ENCODE results near the gene TLE4. TPM values are rescaled to one million over a fixed set of nuclear protein-coding genes. Genes with fewer than 3 reads are reported as not detected.

TLE4 gene
- polyA plus RNA-seq, 3 donors, result 21.0 to 107 (median 21.7) TPM

- intact Hi-C loops (cut with micrococcal nuclease), result no loop called here
- peaks cover 0 to 3% (median 0%) of the 10 kb centered on the region in 3 donors for H3K27me3 Mint-ChIP-seq (ENCODE audit: low read depth in 3 of 3)
- Histone ChIP-seq H3K9ac (ENCODE audit: insufficient read depth, low read length, poor library complexity, severe bottlenecking) (no peak overlapping the region), H3K4me3 (replicated peaks in 1 of 3; ENCODE audit: low read depth in 2 of 3, low read length in 3 of 3) (no peak overlapping the region), H2AFZ (ENCODE audit: insufficient read depth, low read depth, low read length, poor library complexity, severe bottlenecking) (no peak overlapping the region), H3K36me3 (replicated peaks in 1 of 2; ENCODE audit: control insufficient read depth in 1 of 2, insufficient read depth in 2 of 2, low read length in 2 of 2) (no peaks in the 10 kb centered on the region), H3K27me3 (ENCODE audit: control insufficient read depth in 2 of 2, insufficient read depth in 2 of 2, low read length in 2 of 2) (no peaks in the 10 kb centered on the region), H4K20me1 (ENCODE audit: insufficient read depth, low read length) (no peaks in the 10 kb centered on the region), H3K4me2 (replicated peaks; ENCODE audit: extremely low read depth, low read length, poor library complexity, severe bottlenecking) (no peak overlapping the region), H3K4me1 (ENCODE audit: control insufficient read depth in 1 of 2, insufficient read depth in 2 of 2, low read length in 2 of 2) (no peaks in the 10 kb centered on the region), H3K79me2 (ENCODE audit: insufficient read depth, low read length) (no peaks in the 10 kb centered on the region), H3K9me3 (replicated peaks in 1 of 2; ENCODE audit: control insufficient read depth in 1 of 2, insufficient read depth in 1 of 2, low read length in 2 of 2) (peaks cover 0 to 4% of the 10 kb centered on the region in 2 donors), H3K27ac (ENCODE audit: low read depth in 1 of 2, low read length in 2 of 2) (no peak overlapping the region)
- H3K4me1 Mint-ChIP-seq, result no peaks in the 10 kb centered on the region
- DNase-seq, result no peak
- TF ChIP-seq CTCF (IDR thresholded peaks at IDR 0.05), result no peak
- no peak overlapping the region for H3K27ac Mint-ChIP-seq
- H3K36me3 Mint-ChIP-seq, result no peaks in the 10 kb centered on the region
- no CpG with 5 or more reads among the region's 1 CpG for WGBS (ENCODE audit: insufficient coverage)
- no peak overlapping the region for H3K4me3 Mint-ChIP-seq
- H3K9me3 Mint-ChIP-seq, result peaks cover 0 to 10% (median 4%) of the 10 kb centered on the region in 7 donors
These were observed 36.2 kb upstream of the TLE4 start for GRCh38 chr9:79535534-79535933.

DNA sequence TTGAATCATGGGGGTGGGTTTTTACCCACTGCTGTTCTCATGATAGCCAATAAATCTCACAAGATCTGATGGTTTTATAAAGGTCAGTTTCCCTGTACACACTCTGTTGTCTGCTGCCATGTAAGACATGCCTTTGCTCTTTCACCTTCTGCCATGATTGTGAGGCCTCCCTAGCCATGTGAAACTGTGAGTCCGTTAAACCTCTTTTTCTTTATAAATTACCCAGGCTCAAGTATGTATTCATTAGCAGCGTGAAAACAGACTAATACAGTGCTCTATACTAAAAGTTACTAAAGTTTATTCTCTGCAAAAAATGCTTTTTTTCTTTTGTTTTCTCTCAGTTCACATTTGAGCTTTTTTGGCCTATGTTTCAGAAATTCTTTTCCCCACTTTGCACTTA, 33.9 kb upstream of the TLE4 start:
- Histone ChIP-seq H3K27ac (ENCODE audit: low read depth in 1 of 2, low read length in 2 of 2) (no peak overlapping the region), H3K9ac (ENCODE audit: insufficient read depth, low read length, poor library complexity, severe bottlenecking) (no peak overlapping the region), H3K79me2 (ENCODE audit: insufficient read depth, low read length) (no peaks in the 10 kb centered on the region), H3K36me3 (replicated peaks in 1 of 2; ENCODE audit: control insufficient read depth in 1 of 2, insufficient read depth in 2 of 2, low read length in 2 of 2) (no peaks in the 10 kb centered on the region), H2AFZ (ENCODE audit: insufficient read depth, low read depth, low read length, poor library complexity, severe bottlenecking) (no peak overlapping the region), H3K27me3 (ENCODE audit: control insufficient read depth in 2 of 2, insufficient read depth in 2 of 2, low read length in 2 of 2) (no peaks in the 10 kb centered on the region), H4K20me1 (ENCODE audit: insufficient read depth, low read length) (no peaks in the 10 kb centered on the region), H3K4me2 (replicated peaks; ENCODE audit: extremely low read depth, low read length, poor library complexity, severe bottlenecking) (no peak overlapping the region), H3K4me1 (ENCODE audit: control insufficient read depth in 1 of 2, insufficient read depth in 2 of 2, low read length in 2 of 2) (no peaks in the 10 kb centered on the region), H3K4me3 (replicated peaks in 1 of 3; ENCODE audit: low read depth in 2 of 3, low read length in 3 of 3) (no peak overlapping the region), H3K9me3 (replicated peaks in 1 of 2; ENCODE audit: control insufficient read depth in 1 of 2, insufficient read depth in 1 of 2, low read length in 2 of 2) (peaks cover 0 to 4% of the 10 kb centered on the region in 2 donors)
- Mint-ChIP-seq H3K4me3 (no peak overlapping the region), H3K4me1 (no peaks in the 10 kb centered on the region), H3K36me3 (no peaks in the 10 kb centered on the region), H3K27me3 (ENCODE audit: low read depth in 3 of 3) (peaks cover 0 to 2% (median 0%) of the 10 kb centered on the region in 3 donors), H3K9me3 (peaks cover 0 to 10% (median 4%) of the 10 kb centered on the region in 7 donors), H3K27ac (no peak overlapping the region)
- intact Hi-C loops (cut with micrococcal nuclease), result no loop called here
- no peak for DNase-seq
- TF ChIP-seq CTCF (IDR thresholded peaks at IDR 0.05), result no peak
- 100% methylated on average over 1 of the region's 2 CpGs for WGBS (ENCODE audit: insufficient coverage)

Measured in CD14-positive monocyte (primary cell).